GM18907 (cell line): ENCODE measurements around the gene GRAMD1C.
"Not testable (repeated sequence)": the region's sequence is repeated elsewhere in the genome, so short reads cannot be mapped to it uniquely, and the experiment has no call there.

Experiments
- ATAC-seq: cut with Tn5 transposase; IDR thresholded peaks from one replicate; pipeline ENCODE4 v1.9.1; 2021; ENCODE audit warnings: mild to moderate bottlenecking, moderate library complexity; ENCODE audit not compliant: unreplicated experiment

The GRAMD1C gene

GRCh38 chr3:113838631-113839209 is at the start of gene GRAMD1C:
TSS of gene GRAMD1C (plus strand) at chr3:113838788. CDS start at chr3:113838910, 122 bp downstream.
- peak; percentile 95 for ATAC-seq

GRCh38 chr3:113791381-113791780 is 47.2 kb upstream of the GRAMD1C start:
- no peak for ATAC-seq

DNA sequence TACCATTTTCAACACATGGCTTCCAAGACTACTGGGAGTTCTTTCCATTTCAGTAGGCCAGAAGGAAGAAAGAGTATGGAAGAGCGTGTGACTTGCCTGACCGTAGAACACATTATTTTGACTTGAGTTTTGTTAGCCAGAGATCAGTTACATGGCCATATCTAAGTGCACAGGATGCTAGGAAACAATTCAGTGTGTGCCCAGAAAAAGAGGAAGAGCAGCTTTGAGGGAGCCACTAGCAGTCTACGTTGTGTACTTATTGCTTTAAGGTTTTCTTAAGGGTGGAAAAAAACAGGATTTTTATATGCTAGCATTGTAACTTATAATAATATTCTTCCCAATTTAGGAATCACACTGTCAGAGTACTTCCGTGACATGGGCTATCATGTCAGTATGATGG is 44.1 kb upstream of the GRAMD1C start:
- ATAC-seq: no peak

DNA sequence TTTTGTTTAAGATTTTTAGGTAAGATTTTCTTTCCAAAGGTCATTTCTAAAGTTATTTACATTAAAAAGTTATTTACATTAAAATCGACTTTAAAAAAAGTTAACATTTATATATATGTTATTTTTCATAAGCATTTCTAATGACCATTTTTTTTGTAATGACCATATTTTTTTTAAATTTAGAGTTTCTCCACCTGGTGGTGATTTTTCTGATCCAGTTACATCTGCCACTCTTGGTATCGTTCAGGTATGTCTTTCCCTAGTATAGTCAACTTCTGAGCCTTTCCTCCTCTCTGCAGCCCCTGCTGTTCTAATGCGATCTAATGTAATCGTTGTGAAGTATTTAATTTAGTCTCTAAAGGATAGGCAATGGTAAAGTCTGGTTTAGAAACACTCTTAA is 42.9 kb upstream of the GRAMD1C start:
- ATAC-seq: no peak

- peak; percentile 79 for ATAC-seq
Measured at GRCh38 chr3:113802795-113803455, 35.7 kb upstream of the GRAMD1C start.

DNA sequence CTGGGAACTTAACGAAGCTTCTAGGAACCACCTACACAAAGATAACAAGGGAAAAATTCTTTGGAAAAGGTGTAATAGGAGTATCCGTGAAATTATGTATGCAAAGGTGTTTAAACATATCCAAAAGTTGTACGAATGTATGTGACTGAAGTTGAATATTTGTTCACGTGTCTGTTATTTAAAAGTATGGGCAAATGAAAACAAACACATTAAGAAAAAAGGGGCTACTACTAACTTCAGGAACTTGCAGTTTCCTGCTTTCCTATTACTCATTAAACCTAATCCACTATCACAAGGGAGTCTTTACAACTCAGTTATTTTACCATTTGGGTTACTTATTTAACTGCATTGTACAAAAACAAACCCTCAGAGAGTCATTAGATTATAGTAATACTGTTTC is 33.9 kb upstream of the GRAMD1C start:
- peak; percentile 55 for ATAC-seq

DNA sequence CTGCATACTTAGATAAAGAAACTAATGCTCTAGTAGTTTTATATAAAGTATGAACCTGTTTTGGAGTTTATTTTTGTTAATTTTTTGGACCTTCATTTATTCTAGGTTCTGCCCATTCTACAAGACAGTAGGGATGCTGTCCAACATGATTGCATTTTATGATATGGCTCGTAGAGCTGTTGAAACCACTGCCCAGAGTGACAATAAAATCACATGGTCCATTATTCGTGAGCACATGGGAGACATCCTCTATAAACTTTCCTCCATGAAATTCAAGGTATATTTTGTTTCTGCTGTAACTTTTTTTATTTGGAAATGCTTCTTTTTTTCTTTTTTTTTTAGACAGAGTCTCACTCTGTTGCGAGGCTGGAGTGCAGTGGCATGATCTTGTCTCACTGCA is 33.3 kb upstream of the GRAMD1C start:
- no peak for ATAC-seq

DNA sequence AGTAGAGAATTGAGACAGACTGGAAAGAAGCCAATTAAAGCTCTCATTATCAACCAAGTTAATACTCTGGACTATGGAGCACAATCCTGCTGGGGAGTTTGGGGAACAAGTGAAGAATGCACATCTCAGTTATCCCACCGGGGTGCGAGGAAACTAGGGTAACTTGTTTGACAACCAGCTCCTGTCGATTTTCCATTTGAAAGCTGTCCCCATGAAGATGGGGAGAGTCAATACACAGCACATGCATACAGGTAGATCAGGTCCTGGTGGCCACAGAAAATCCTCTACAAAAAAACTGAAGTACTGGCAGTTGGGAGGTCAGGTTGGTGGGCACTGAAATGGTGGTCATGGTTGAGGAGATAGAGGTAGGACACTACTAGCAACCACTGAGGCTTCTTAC is 25.7 kb upstream of the GRAMD1C start:
- no peak for ATAC-seq

DNA sequence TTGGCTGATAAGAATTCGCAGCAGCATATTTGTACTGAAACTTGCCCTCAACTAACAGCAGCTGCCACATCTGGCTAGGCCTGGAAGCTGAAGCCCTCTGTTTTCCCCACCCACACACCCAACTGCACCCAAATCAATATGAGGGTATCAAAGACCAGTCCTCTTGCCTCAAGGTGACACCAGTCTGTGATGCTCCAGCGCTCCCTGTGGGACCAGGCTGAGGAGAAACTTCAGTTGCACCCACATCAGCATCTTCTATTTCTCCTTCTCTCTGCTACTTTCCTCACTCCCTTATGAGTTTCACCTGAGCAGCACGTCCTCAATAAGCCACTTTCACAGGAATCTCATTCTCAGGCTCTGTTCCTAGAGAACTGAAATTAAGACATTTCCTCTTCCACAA is 18.7 kb upstream of the GRAMD1C start:
- ATAC-seq: no peak

- ATAC-seq: peak; percentile 76
Measured at GRCh38 chr3:113825090-113825489, 13.5 kb upstream of the GRAMD1C start.

- ATAC-seq: peak; percentile 40
Measured at GRCh38 chr3:113828600-113828999, 10.0 kb upstream of the GRAMD1C start.

- no peak for ATAC-seq
Measured at GRCh38 chr3:113829576-113830354, 8.8 kb upstream of the GRAMD1C start.

- ATAC-seq: no peak
Measured at GRCh38 chr3:113831103-113831355, 7.6 kb upstream of the GRAMD1C start.

DNA sequence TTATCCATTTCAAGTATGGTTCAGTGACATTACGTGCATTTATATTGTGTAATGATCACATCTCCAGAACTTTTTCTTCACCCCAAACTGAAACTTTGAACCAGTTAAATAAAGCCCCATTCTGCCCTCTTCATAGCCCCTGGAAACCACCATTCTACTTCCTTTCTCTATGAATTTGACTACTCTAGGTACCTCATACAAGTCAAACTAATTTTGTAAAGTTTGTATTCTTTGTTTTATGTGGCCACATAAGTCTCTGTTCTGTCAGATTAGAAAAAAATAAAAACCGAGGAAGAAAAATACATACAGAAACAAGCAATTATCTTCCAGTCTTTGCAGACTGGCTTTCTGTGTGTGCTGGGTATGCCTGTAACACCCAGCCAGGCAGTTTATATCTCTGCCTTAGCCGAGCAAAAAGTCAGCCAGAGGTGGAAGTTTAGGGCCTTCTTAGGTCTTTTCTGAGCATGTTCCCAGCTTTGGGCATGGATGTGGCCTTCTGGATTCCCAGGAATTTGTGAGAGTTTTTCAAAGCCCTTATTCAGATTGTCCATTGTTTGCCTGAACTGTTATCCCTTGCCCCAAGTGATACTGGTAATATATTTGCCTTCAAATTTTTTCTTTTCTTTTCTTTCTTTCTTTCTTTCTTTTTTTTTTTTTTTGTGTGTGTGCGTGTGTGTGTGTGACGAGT is 6.0 kb upstream of the GRAMD1C start:
- peak; percentile 69 for ATAC-seq

GRCh38 chr3:113834983-113835382 is 3.6 kb upstream of the GRAMD1C start:
- no peak for ATAC-seq

DNA sequence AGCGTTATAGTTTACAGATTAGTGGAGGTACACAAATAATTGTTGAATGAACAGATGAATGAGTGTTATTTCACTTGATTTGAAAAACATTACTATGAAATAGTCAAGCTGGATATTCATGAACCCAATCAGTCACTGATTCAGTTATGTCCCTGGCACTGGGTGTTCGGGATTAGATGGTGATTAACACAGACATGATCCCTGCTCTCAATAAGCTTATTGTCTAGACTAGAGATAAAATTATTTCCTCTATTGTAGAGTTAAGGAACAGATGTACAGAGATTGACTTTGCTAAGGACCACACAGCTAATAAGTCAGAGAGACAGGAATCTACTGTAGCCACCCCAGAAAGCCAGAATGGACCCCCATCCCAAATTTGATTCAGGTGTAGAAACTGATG is 963 bp downstream of the GRAMD1C start:
- ATAC-seq: no peak

- no peak for ATAC-seq
Measured at GRCh38 chr3:113844622-113845222, 6.1 kb downstream of the GRAMD1C start.

DNA sequence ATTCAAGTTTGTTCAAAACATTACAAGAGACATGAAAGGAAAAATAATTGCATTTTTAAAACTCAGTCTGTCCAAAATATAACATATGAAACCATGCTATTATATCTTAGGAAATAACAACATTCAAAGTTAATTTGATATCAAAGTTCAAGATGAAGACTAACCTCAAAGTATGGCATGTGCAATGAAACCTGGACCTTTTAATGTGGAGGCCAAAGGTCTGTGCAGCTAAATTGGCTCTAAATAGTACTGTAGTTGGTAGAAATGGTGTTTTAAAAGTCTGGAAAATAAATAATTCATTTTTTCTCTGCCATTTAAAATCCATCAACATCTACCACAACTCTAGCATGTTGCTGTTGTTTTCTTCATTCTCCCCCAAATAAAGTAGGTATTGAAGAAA is 8.7 kb downstream of the GRAMD1C start:
- ATAC-seq: no peak

DNA sequence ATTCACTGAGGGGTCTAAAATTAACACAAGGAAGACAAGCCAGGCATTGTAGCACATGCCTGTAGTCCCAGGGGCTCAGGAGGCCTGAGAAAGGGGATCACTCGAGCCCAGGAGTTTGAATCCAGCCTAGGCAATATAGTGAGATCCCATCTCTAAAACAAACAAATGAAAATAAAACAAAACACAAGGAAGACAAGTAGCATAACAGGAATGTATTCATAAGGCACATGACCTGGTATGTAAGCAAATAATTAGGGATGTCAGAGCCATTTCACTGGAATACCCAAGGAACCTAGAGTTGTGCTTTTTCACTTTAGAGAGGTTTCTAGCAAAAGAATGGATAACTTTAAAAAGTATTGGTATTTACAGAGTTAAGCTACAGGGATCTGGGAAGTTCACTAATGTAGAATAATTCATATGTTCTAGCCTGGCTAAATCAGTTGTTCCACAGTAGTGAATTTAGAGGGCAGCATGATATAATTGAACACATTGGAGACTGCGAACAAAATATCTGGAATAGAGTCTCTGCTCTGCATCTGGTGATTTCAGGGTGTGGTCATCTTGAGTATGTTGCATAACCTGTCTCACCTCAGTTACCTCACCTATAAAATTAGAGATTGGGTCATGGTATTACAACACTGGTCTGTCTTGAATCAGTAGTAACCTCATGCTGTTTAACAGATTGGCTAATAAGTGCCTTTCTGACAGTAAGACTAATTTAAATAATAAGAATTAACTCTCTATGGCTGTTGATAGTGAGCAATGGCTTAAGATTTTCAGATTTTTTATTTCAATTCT is 9.3 kb downstream of the GRAMD1C start:
- no peak for ATAC-seq

- ATAC-seq: not testable (repeated sequence)
Measured at GRCh38 chr3:113849071-113849470, 10.5 kb downstream of the GRAMD1C start.

- ATAC-seq: not testable (repeated sequence)
Measured at GRCh38 chr3:113849841-113850240, 11.3 kb downstream of the GRAMD1C start.
